GM13976 (cell line): ENCODE results near the gene PKNOX2.
"Not testable (repeated sequence)": the region's sequence is repeated elsewhere in the genome, so short reads cannot be mapped to it uniquely, and the experiment has no call there.

Source experiments
- DNase-seq: peaks from one replicate; pipeline ENCODE4 v3.0.0; 2012; ENCODE audit warnings: low spot score
- CTCF ChIP-seq: IDR thresholded peaks from 2 replicates; pipeline ENCODE4 v1.5.1; 2012; ENCODE audit warnings: borderline replicate concordance, mild to moderate bottlenecking; ENCODE audit not compliant: insufficient read depth; ENCODE audit errors: extremely low read depth, missing control alignments, control extremely low read depth
- in situ Hi-C: fragments of 300-500 bp; cut with MboI; formaldehyde crosslinking; loops from one replicate; pipeline ENCODE4 v1.12.0; 2022; ENCODE audit warnings: low sequenced_read_pairs, mixed read lengths, inconsistent platforms; ENCODE audit not compliant: unreplicated experiment

Gene PKNOX2

GRCh38 chr11:125214601-125215565 lies 50.3 kb downstream of the PKNOX2 start:
- in situ Hi-C loops, result no loop called here
- TF ChIP-seq CTCF, result no peak
- no peak for DNase-seq

- in situ Hi-C loops, result no loop called here
- TF ChIP-seq CTCF, result no peak
- no peak for DNase-seq
Observed at GRCh38 chr11:125215976-125216375, 51.4 kb downstream of the PKNOX2 start.

- DNase-seq, result no peak
- TF ChIP-seq CTCF, result no peak
- in situ Hi-C loops, result no loop called here
Observed at GRCh38 chr11:125218336-125218735, 53.8 kb downstream of the PKNOX2 start.

GRCh38 chr11:125221461-125221860 lies 56.9 kb downstream of the PKNOX2 start:
- no peak for TF ChIP-seq CTCF
- no peak for DNase-seq
- in situ Hi-C loops, result no loop called here

GRCh38 chr11:125222494-125222893 lies 57.9 kb downstream of the PKNOX2 start:
- DNase-seq, result no peak
- no peak for TF ChIP-seq CTCF
- in situ Hi-C loops, result no loop called here

GRCh38 chr11:125223161-125223560 lies 58.6 kb downstream of the PKNOX2 start:
- DNase-seq, in situ Hi-C loops: not testable (repeated sequence)

- TF ChIP-seq CTCF, result no peak
- no peak for DNase-seq
- in situ Hi-C loops, result no loop called here
Observed at GRCh38 chr11:125223901-125224361, 59.4 kb downstream of the PKNOX2 start.
